Measurements from ENCODE around the gene RPL37. TPM values are rescaled to one million over a fixed set of nuclear protein-coding genes. Genes with fewer than 3 reads are reported as not detected.

RPL37 gene
- polyA plus RNA-seq, 1 experiment = 1,752 TPM

- Histone ChIP-seq H3K4me3 (ENCODE audit: low read depth, low read length) (no peak overlapping the region), H3K27me3 (ENCODE audit: control insufficient read depth, insufficient read depth, low read length) (no peaks in the 10 kb centered on the region), H3K36me3 (ENCODE audit: control insufficient read depth, insufficient read depth, low read length) (peaks cover 6% of the 10 kb centered on the region)
- no peak for TF ChIP-seq CTCF (IDR thresholded peaks at IDR 0.05; ENCODE audit: insufficient read depth, low read depth, low read length)
- ChIA-PET CTCF (interaction anchor here (1.0 kb wide), 1 partner anchor 17 kb away, joined by 3 read pairs; no protein-coding TSS in a partner anchor), POLR2A (no interaction called here)
- no peak for DNase-seq (ENCODE audit: low read depth)
These were observed 11.6 kb downstream of the RPL37 start for GRCh38 chr5:40823459-40823858.

- H3K27me3 ChIP-seq (ENCODE audit: control insufficient read depth, insufficient read depth, low read length) = no peaks in the 10 kb centered on the region
- H3K4me3 ChIP-seq (ENCODE audit: low read depth, low read length) = no peak overlapping the region
- CTCF ChIA-PET = no interaction called here
- no peak for TF ChIP-seq CTCF (IDR thresholded peaks at IDR 0.05; ENCODE audit: insufficient read depth, low read depth, low read length)
- H3K36me3 ChIP-seq (ENCODE audit: control insufficient read depth, insufficient read depth, low read length) = no peaks in the 10 kb centered on the region
- POLR2A ChIA-PET = no interaction called here
- DNase-seq (ENCODE audit: low read depth) = no peak
These were observed 21.2 kb downstream of the RPL37 start for GRCh38 chr5:40813698-40814281.

GRCh38 chr5:40812125-40812524 lies 22.9 kb downstream of the RPL37 start:
- DNase-seq (ENCODE audit: low read depth) = no peak
- POLR2A ChIA-PET = no interaction called here
- no peaks in the 10 kb centered on the region for H3K27me3 ChIP-seq (ENCODE audit: control insufficient read depth, insufficient read depth, low read length)
- no peak overlapping the region for H3K4me3 ChIP-seq (ENCODE audit: low read depth, low read length)
- no peaks in the 10 kb centered on the region for H3K36me3 ChIP-seq (ENCODE audit: control insufficient read depth, insufficient read depth, low read length)
- no peak for TF ChIP-seq CTCF (IDR thresholded peaks at IDR 0.05; ENCODE audit: insufficient read depth, low read depth, low read length)
- CTCF ChIA-PET = no interaction called here

GRCh38 chr5:40801771-40802562 lies 33.1 kb downstream of the RPL37 start:
- POLR2A ChIA-PET = interaction anchor here (0.6 kb wide), 1 partner anchor 24 kb away, joined by 5 read pairs; no protein-coding TSS in a partner anchor
- H3K4me3 ChIP-seq (ENCODE audit: low read depth, low read length) = no peak overlapping the region
- no peak for DNase-seq (ENCODE audit: low read depth)
- CTCF ChIA-PET = no interaction called here
- H3K36me3 ChIP-seq (ENCODE audit: control insufficient read depth, insufficient read depth, low read length) = no peaks in the 10 kb centered on the region
- H3K27me3 ChIP-seq (ENCODE audit: control insufficient read depth, insufficient read depth, low read length) = no peaks in the 10 kb centered on the region
- TF ChIP-seq CTCF (IDR thresholded peaks at IDR 0.05; ENCODE audit: insufficient read depth, low read depth, low read length) = no peak

- H3K4me3 ChIP-seq (ENCODE audit: low read depth, low read length) = peak overlapping the region; percentile 67; the same call in 1 of the 2 replicates
- no peak for TF ChIP-seq CTCF (IDR thresholded peaks at IDR 0.05; ENCODE audit: insufficient read depth, low read depth, low read length)
- H3K27me3 ChIP-seq (ENCODE audit: control insufficient read depth, insufficient read depth, low read length) = no peaks in the 10 kb centered on the region
- no peaks in the 10 kb centered on the region for H3K36me3 ChIP-seq (ENCODE audit: control insufficient read depth, insufficient read depth, low read length)
- ChIA-PET CTCF (interaction anchor here (0.6 to 1.1 kb wide), 2 partner anchors 8 to 16 kb away, joined by 3 read pairs; no protein-coding TSS in a partner anchor), POLR2A (interaction anchor here (0.6 kb wide), 1 partner anchor 10 kb away, joined by 5 read pairs; no protein-coding TSS in a partner anchor)
- DNase-seq (ENCODE audit: low read depth) = no peak
These were observed 35.8 kb downstream of the RPL37 start for GRCh38 chr5:40799258-40799657.
